Measurements from ENCODE around the gene SORCS2. TPM values are rescaled to one million over a fixed set of nuclear protein-coding genes. Genes with fewer than 3 reads are reported as not detected.

The SORCS2 gene
- total RNA-seq, 4 donors from 2014 or later, result 0.07 to 1.2 (median 0.11) TPM

DNA sequence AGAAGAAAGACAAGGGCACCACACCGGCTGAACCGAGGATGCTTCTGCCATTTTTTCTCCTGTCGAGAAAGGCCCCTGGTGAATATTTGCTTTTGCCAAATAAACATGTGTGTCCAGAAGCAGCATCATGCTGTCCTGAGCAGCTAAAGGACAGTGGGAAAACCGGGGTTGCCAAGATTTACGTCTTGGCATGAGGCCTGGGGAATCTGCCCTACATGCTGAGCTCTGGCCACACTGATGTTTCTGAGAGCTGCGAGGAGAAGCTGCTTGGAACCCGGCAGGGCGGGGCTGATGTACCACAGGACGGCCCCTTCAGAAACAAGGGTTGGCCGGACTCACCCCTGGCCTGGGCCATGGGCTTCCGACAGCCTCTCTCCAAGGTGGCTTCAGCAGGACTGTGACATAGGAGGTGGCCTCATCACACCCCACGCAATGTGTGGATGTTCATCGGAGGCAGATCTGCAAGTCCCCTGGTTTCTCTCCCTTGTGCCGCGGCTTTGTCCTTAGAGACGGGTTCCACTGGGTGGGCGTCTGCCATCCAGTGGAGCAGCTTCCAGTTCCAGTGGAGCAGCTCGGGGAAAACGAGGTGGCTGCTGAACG is 42.2 kb upstream of the SORCS2 start:
- intact Hi-C loops (cut with DNase I; ENCODE audit: low total_unique reads) (no loop called here), in situ Hi-C loops (cut with MboI; ENCODE audit: low sequenced_read_pairs in 4 of 4) (no loop called here)
- no peak overlapping the region for H3K4me3 ChIP-seq
- DNase-seq (no peak), ATAC-seq (no peak)
- no peaks in the 10 kb centered on the region for H3K9me3 ChIP-seq
- no peaks in the 10 kb centered on the region for H3K36me3 ChIP-seq
- no peak overlapping the region for H3K27ac ChIP-seq
- H3K27me3 ChIP-seq, result peaks cover 0 to 14% (median 13%) of the 10 kb centered on the region in 3 donors
- TF ChIP-seq, protein P1, sequence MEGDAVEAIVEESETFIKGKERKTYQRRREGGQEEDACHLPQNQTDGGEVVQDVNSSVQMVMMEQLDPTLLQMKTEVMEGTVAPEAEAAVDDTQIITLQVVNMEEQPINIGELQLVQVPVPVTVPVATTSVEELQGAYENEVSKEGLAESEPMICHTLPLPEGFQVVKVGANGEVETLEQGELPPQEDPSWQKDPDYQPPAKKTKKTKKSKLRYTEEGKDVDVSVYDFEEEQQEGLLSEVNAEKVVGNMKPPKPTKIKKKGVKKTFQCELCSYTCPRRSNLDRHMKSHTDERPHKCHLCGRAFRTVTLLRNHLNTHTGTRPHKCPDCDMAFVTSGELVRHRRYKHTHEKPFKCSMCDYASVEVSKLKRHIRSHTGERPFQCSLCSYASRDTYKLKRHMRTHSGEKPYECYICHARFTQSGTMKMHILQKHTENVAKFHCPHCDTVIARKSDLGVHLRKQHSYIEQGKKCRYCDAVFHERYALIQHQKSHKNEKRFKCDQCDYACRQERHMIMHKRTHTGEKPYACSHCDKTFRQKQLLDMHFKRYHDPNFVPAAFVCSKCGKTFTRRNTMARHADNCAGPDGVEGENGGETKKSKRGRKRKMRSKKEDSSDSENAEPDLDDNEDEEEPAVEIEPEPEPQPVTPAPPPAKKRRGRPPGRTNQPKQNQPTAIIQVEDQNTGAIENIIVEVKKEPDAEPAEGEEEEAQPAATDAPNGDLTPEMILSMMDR (IDR thresholded peaks at IDR 0.05 in 4 of 5, conservative IDR thresholded peaks at IDR 0.05 in 1 of 5), result no peak
- TF ChIP-seq POLR2A (IDR thresholded peaks at IDR 0.05), result no peak
- no peaks in the 10 kb centered on the region for H3K4me1 ChIP-seq

DNA sequence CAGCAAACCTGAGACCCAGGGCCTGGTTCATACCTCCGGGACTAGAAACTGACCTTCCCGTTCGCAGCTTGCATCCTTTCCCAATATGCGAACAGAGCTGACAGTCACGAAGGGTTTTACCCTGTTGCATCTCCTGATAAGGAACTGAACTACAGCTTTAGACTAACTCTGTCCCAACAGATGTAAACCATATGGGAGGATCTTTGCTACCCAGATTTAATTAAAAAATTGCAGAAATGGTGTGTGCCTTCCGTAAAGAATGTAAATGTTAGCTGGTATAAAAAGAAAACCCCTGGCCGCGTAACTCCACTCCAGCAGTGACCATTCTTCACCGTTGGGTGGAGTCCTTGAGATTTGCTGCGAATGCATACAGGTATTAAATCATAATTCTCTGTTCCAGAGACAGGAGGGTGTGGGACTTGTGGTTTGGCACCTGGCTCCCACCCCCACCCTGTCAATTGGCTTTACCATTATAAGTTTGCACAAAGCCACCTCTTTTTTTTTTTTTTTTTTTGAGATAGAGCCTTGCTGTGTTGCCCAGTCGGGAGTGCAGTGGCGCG is 40.6 kb upstream of the SORCS2 start:
- H3K4me3 ChIP-seq, result no peak overlapping the region
- ATAC-seq (no peak), DNase-seq (no peak)
- no peaks in the 10 kb centered on the region for H3K9me3 ChIP-seq
- H3K27ac ChIP-seq, result no peak overlapping the region
- H3K36me3 ChIP-seq, result no peaks in the 10 kb centered on the region
- H3K4me1 ChIP-seq, result no peaks in the 10 kb centered on the region
- intact Hi-C loops (cut with DNase I; ENCODE audit: low total_unique reads) (no loop called here), in situ Hi-C loops (cut with MboI; ENCODE audit: low sequenced_read_pairs in 4 of 4) (no loop called here)
- TF ChIP-seq POLR2A (IDR thresholded peaks at IDR 0.05), result no peak
- TF ChIP-seq, protein P1 (IDR thresholded peaks at IDR 0.05 in 4 of 5, conservative IDR thresholded peaks at IDR 0.05 in 1 of 5), result no peak
- H3K27me3 ChIP-seq, result peaks cover 0 to 14% (median 13%) of the 10 kb centered on the region in 3 donors

DNA sequence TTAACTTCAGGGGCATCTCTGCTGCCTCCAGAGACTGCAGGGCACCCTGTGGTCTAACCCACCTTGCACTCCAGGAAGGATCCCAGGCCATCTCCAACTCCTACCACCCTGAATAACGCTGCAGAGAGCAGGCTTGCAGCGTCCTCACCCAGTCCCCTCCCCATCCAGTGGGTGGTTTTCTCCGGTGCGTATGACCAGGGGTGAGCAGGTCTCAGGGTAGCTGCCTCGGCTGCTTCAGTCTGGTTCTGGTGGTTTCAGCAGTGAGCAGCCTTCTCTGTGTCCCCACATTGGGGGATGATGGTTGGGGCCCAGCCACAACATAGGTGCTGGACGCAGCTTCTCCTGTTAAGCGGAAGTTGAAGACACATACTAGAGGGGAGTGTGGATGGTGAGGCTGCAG is 38.6 kb upstream of the SORCS2 start:
- ATAC-seq (no peak), DNase-seq (no peak)
- intact Hi-C loops (cut with DNase I; ENCODE audit: low total_unique reads), result no loop called here
- Histone ChIP-seq H3K27ac (no peak overlapping the region), H3K4me1 (no peaks in the 10 kb centered on the region), H3K36me3 (no peaks in the 10 kb centered on the region), H3K4me3 (no peak overlapping the region), H3K27me3 (peaks cover 0 to 7% (median under 1%) of the 10 kb centered on the region in 3 donors), H3K9me3 (no peaks in the 10 kb centered on the region)
- in situ Hi-C loops (cut with MboI; ENCODE audit: low sequenced_read_pairs in 4 of 4), result no loop called here
- TF ChIP-seq, protein P1 (IDR thresholded peaks at IDR 0.05 in 4 of 5, conservative IDR thresholded peaks at IDR 0.05 in 1 of 5), result no peak
- TF ChIP-seq POLR2A (IDR thresholded peaks at IDR 0.05), result no peak

DNA sequence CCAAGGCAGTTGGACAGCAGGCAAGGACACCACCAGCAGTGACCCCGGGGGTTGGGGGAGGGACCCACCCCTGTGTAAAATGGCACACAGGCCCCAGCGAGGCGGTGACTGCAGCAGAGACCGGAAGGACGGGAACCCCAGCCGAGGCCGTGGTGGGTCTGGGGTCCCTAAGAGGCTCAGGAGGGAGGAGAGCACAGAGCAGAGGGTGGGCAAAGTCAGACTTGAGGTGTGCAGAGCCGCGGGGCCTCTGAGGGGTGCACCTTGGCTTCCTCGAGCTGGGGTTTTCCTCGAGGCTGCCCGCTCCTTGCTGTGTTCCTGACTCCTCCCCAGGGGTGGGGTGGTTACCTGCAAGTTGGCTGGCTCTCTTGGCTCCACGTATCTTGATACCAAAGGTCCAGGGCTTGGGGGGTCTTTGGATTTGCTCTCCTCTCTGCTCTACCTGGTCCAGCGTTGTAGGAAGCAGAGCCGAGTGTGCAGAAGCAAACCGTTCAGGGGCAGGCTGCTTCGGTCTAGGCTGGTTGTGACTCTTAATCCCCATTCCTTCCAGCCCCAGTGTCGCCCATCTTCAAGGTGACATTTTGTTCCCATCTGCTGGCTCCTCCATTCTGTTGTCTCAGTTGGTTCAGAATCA is 37.9 kb upstream of the SORCS2 start:
- DNase-seq, result no peak
- H3K27ac ChIP-seq, result no peak overlapping the region
- H3K27me3 ChIP-seq, result peaks cover 0 to 7% (median 0%) of the 10 kb centered on the region in 3 donors

More for the DNA sequence above, 37.9 kb upstream of the SORCS2 start:
- Histone ChIP-seq H3K4me3 (no peak overlapping the region), H3K9me3 (no peaks in the 10 kb centered on the region), H3K4me1 (no peaks in the 10 kb centered on the region), H3K36me3 (no peaks in the 10 kb centered on the region)
- intact Hi-C loops (cut with DNase I; ENCODE audit: low total_unique reads), result no loop called here
- in situ Hi-C loops (cut with MboI; ENCODE audit: low sequenced_read_pairs in 4 of 4), result no loop called here
- no peak for TF ChIP-seq POLR2A (IDR thresholded peaks at IDR 0.05)
- TF ChIP-seq, protein P1 (IDR thresholded peaks at IDR 0.05 in 4 of 5, conservative IDR thresholded peaks at IDR 0.05 in 1 of 5), result no peak
- ATAC-seq, result no peak

All from gastrocnemius medialis (tissue), 4 donors.